PC-3 (cell line): ENCODE measurements around the gene DPYSL3. TPM values are rescaled to one million over a fixed set of nuclear protein-coding genes. Genes with fewer than 3 reads are reported as not detected.

Experiments used
- ATAC-seq: fragments of 200-7000 bp; cut with Tn5 transposase; 2 replicates; pipeline ENCODE4 v1.9.1; 2020; ENCODE audit warnings: mild to moderate bottlenecking, moderate library complexity
- BruUV-seq: library from RNA; stranded (reverse); fragments of 400-500 nt; replicated peaks from 2 replicates; lab custom pipeline; 2021; lab: Mats Ljungman, UMichigan
- CTCF ChIA-PET: fragments of 300-600 bp; sonication (Branson Sonifier 250); formaldehyde crosslinking; loops from one replicate; lab custom pipeline; 2022; ENCODE audit warnings: antibody characterized with exemption; lab: Charles Lee
- POLR2A ChIA-PET: fragments of 300-600 bp; sonication (Branson Sonifier 250); formaldehyde crosslinking; loops from one replicate; lab custom pipeline; 2022; ENCODE audit warnings: antibody characterized with exemption; ENCODE audit not compliant: unreplicated experiment; lab: Charles Lee
- DNase-seq: peaks from one replicate; pipeline ENCODE4 v3.0.0-alpha.2; 2015
- H2AFZ ChIP-seq: fragments of 300-600 bp; sonication (generic); 2 replicates; pipeline ENCODE4 v1.6.0; 2016; ENCODE audit warnings: antibody characterized with exemption, low read length
- H3F3A ChIP-seq: fragments of 300-600 bp; sonication (generic); one replicate; pipeline ENCODE4 v1.6.0; 2017; ENCODE audit warnings: antibody characterized with exemption, low read length, control low read depth, mild to moderate bottlenecking; ENCODE audit not compliant: unreplicated experiment
- H3K27ac ChIP-seq: fragments of 300-600 bp; sonication (generic); 2 replicates; pipeline ENCODE4 v1.5.1; 2016; ENCODE audit warnings: mild to moderate bottlenecking, low read length
- H3K27me3 ChIP-seq: fragments of 300-600 bp; sonication (generic); 2 replicates; pipeline ENCODE4 v1.6.1; 2016; ENCODE audit warnings: low read length, mixed read lengths
- H3K36me3 ChIP-seq: fragments of 300-600 bp; sonication (generic); 2 replicates; pipeline ENCODE4 v1.6.1; 2016; ENCODE audit warnings: low read depth, mixed run types, low read length, mixed read lengths
- H3K4me1 ChIP-seq: fragments of 300-600 bp; sonication (generic); 2 replicates; pipeline ENCODE4 v1.5.1; 2016; ENCODE audit warnings: low read length; ENCODE audit not compliant: insufficient read depth
- H3K4me2 ChIP-seq: fragments of 300-600 bp; sonication (generic); 2 replicates; pipeline ENCODE4 v1.6.0; 2016; ENCODE audit warnings: low read length
- H3K4me3 ChIP-seq: fragments of 300-600 bp; sonication (generic); 2 replicates; pipeline ENCODE4 v1.5.1; 2016; ENCODE audit warnings: mild to moderate bottlenecking, low read length, mixed read lengths
- H3K79me2 ChIP-seq: fragments of 300-600 bp; sonication (generic); 2 replicates; pipeline ENCODE4 v1.6.1; 2017; ENCODE audit warnings: low read length, mixed read lengths
- H3K9ac ChIP-seq: fragments of 300-600 bp; sonication (generic); 2 replicates; pipeline ENCODE4 v1.6.0; 2016; ENCODE audit warnings: mild to moderate bottlenecking, low read length
- H3K9me2 ChIP-seq: fragments of 300-600 bp; sonication (generic); replicated peaks from 2 replicates; pipeline ENCODE4 v1.6.1; 2016; ENCODE audit warnings: mixed run types, low read length, mixed read lengths
- H3K9me3 ChIP-seq: fragments of 300-600 bp; sonication (generic); 2 replicates; pipeline ENCODE4 v1.6.1; 2016; ENCODE audit warnings: low read length, mixed read lengths
- H4K20me1 ChIP-seq: fragments of 300-600 bp; sonication (generic); 2 replicates; pipeline ENCODE4 v1.6.1; 2016; ENCODE audit warnings: low read length, mixed read lengths
- CTCF ChIP-seq: fragments of 300-600 bp; sonication (generic); conservative IDR thresholded peaks from 2 replicates; pipeline ENCODE4 v1.5.1; 2017; ENCODE audit warnings: antibody characterized with exemption, low read depth, mild to moderate bottlenecking, low read length
- EZH2 ChIP-seq: fragments of 300-600 bp; sonication (generic); IDR thresholded peaks from one replicate; pipeline ENCODE4 v1.6.1; 2017; ENCODE audit warnings: antibody characterized with exemption, mild to moderate bottlenecking, low read length; ENCODE audit not compliant: unreplicated experiment
- EZH2phosphoT487 ChIP-seq: fragments of 300-600 bp; sonication (generic); IDR thresholded peaks from 2 replicates; pipeline ENCODE4 v1.6.1; 2018; ENCODE audit warnings: mild to moderate bottlenecking, antibody characterized with exemption, low read length, borderline replicate concordance
- intact Hi-C: fragments of 100-400 bp; cut with micrococcal nuclease; formaldehyde crosslinking; loops from 2 replicates; pipeline ENCODE4 v1.9.0; 2023
- total RNA-seq: library from RNA; depleted of rRNA; stranded (reverse); fragments of >200 nt; gene quantifications from 2 replicates; pipeline ENCODE4 v1.2.3, GENCODE V29; 2014

The DPYSL3 gene
- total RNA-seq, 1 experiment from 2014 or later, result 20.6 TPM

- Histone ChIP-seq H2AFZ (no peak overlapping the region), H3K9me3 (no peaks in the 10 kb centered on the region), H3K27me3 (no peaks in the 10 kb centered on the region), H3K4me3 (no peak overlapping the region), H3K9ac (no peak overlapping the region), H3K9me2 (no peaks in the 10 kb centered on the region), H3K79me2 (no peaks in the 10 kb centered on the region), H3K4me1 (peaks cover 34% of the 10 kb centered on the region), H3K36me3 (no peaks in the 10 kb centered on the region), H4K20me1 (no peaks in the 10 kb centered on the region), H3F3A (no peaks in the 10 kb centered on the region), H3K27ac (no peak overlapping the region), H3K4me2 (no peak overlapping the region)
- ATAC-seq, result no peak
- BruUV-seq, result no TSS peak
- CTCF ChIA-PET, result no interaction called here
- POLR2A ChIA-PET, result no interaction called here
- no peak for TF ChIP-seq CTCF
- TF ChIP-seq EZH2phosphoT487, result no peak
- TF ChIP-seq EZH2, result no peak
- intact Hi-C loops, result no loop called here
- DNase-seq, result no peak
Observed at GRCh38 chr5:147534172-147534951, 24.5 kb upstream of the DPYSL3 start.

- DNase-seq, result no peak
- Histone ChIP-seq H3K9me2 (no peaks in the 10 kb centered on the region), H2AFZ (no peak overlapping the region), H4K20me1 (no peaks in the 10 kb centered on the region), H3K27me3 (no peaks in the 10 kb centered on the region), H3F3A (no peaks in the 10 kb centered on the region), H3K9ac (no peak overlapping the region), H3K36me3 (no peaks in the 10 kb centered on the region), H3K4me1 (peaks cover 34% of the 10 kb centered on the region), H3K4me3 (no peak overlapping the region), H3K9me3 (no peaks in the 10 kb centered on the region), H3K4me2 (no peak overlapping the region), H3K27ac (no peak overlapping the region), H3K79me2 (no peaks in the 10 kb centered on the region)
- no peak for ATAC-seq
- CTCF ChIA-PET, result no interaction called here
- intact Hi-C loops, result no loop called here
- no peak for TF ChIP-seq EZH2phosphoT487
- TF ChIP-seq CTCF, result no peak
- TF ChIP-seq EZH2, result no peak
- BruUV-seq, result no TSS peak
- POLR2A ChIA-PET, result no interaction called here
Observed at GRCh38 chr5:147532156-147532555, 22.3 kb upstream of the DPYSL3 start.
